ENCODE measurements around the gene C10orf71.

C10orf71 gene

GRCh38 chr10:49335364-49335972 is 36.5 kb downstream of the C10orf71 start:
- DNase-seq (ENCODE audit: low read depth in 3 of 3), result no peak

DNA sequence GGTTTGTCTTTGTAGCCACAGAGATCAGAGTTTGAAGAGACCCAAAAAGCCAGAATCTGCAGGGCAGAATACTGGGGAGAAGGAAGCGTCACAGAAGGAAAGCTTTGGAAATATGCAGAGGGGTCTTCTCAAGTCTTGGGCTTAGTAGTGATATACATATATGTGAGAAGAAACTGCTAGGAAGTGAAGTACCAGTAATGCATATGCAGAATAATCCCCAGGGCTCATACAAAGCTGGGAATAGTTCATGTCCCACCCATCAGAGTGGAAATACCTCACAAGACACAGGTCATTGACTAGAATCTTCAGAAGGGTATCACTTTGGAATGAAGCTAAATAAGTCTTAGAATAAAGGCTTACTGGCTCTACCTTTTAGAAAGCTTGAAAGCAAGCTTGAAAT is 39.6 kb downstream of the C10orf71 start:
- no peak for DNase-seq (ENCODE audit: low read depth in 3 of 3)

- no peak for DNase-seq (ENCODE audit: low read depth in 3 of 3)
Observed at GRCh38 chr10:49344840-49345239, 45.9 kb downstream of the C10orf71 start.

- no peak for DNase-seq (ENCODE audit: low read depth in 3 of 3)
Observed at GRCh38 chr10:49347342-49347741, 48.4 kb downstream of the C10orf71 start.

- no peak for DNase-seq (ENCODE audit: low read depth in 3 of 3)
Observed at GRCh38 chr10:49347827-49348226, 48.9 kb downstream of the C10orf71 start.

DNA sequence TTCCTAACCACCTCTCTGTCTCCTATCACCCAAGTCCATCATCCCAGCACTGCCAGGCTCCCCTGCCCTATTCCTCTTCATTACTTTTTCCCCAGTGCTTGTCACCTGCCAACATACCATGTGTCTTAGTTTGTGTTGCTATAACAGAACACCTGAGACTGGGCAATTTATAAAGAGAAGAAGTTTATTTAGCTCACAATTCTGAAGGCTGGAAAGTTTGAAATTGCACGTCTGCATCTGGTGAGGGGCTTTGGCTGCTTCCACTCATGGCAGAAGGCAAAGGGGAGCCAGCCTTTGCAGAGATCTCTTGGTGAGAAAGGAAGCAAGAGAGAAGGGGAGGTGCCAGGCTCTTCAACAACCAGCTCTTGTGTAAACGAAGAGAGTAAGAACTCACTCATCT is 49.6 kb downstream of the C10orf71 start:
- no peak for DNase-seq (ENCODE audit: low read depth in 3 of 3)

DNA sequence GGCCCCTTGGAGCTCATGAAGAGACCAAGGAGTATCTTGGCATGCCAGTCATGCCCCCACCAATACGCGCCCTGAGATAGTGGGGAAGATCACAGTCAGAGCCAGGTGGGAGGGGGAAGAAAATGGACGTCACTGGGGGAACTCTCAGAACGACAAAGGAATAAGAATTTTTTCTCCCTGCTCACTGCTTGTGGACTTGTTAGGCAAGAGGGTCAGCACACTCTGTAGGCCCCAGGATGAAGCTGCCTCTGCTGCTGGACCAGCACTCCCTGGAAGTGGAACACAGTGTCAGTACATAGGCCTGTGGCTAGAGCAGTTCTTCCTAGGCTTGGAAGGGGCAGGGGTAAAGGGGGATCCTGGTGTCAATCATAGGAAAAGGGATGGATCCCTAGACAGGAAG is 50.4 kb downstream of the C10orf71 start:
- no peak for DNase-seq (ENCODE audit: low read depth in 3 of 3)

- no peak for DNase-seq (ENCODE audit: low read depth in 3 of 3)
Observed at GRCh38 chr10:49350138-49350537, 51.2 kb downstream of the C10orf71 start.

GRCh38 chr10:49350846-49351532 is 52.0 kb downstream of the C10orf71 start:
- no peak for DNase-seq (ENCODE audit: low read depth in 3 of 3)

GRCh38 chr10:49351669-49352068 is 52.7 kb downstream of the C10orf71 start:
- DNase-seq (ENCODE audit: low read depth in 3 of 3), result no peak

- no peak for DNase-seq (ENCODE audit: low read depth in 3 of 3)
Observed at GRCh38 chr10:49352323-49352722, 53.4 kb downstream of the C10orf71 start.

- no peak for DNase-seq (ENCODE audit: low read depth in 3 of 3)
Observed at GRCh38 chr10:49353026-49353894, 54.3 kb downstream of the C10orf71 start.

- DNase-seq (ENCODE audit: low read depth in 3 of 3), result no peak
Observed at GRCh38 chr10:49353895-49354566, 55.1 kb downstream of the C10orf71 start.

DNA sequence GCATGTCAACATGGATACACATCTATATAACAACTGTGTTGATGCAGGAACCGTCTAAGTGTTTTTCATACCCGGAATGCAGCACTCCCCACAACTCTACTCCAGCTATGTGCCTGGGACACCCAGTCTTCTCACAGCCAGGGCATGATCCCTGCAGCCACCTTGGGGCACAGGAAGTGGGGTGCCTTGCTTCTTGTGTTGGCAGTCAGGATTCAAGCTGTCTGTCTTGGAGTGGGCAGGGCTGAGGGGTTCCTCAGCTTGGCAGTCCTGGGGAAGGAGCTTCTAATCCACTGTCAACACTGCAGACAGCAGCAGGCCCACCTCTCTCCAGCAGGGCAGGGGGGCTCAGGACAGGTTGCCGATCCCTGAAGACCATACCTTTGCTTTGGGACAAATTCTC is 55.6 kb downstream of the C10orf71 start:
- no peak for DNase-seq (ENCODE audit: low read depth in 3 of 3)

DNA sequence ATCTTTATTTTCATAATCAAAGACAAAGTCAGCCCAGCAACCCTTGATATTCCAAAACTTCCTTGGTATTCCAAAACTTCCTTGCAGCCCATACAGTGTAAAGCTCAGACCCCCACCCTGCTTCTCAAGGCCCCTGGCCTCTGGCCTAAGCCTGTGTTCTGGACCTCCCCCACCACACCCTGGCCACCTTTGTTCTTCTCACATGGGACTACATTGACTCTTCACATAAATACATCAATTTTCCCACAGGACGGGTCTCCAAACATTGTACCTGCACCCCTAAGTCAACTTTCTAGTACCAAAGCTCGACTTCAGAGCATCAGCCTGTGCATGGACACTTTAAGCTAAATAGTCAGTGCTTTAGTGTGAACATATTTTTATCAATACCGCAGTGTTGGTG is 56.3 kb downstream of the C10orf71 start:
- DNase-seq (ENCODE audit: low read depth in 3 of 3), result no peak

GRCh38 chr10:49356181-49356580 is 57.2 kb downstream of the C10orf71 start:
- DNase-seq (ENCODE audit: low read depth in 3 of 3), result no peak

DNA sequence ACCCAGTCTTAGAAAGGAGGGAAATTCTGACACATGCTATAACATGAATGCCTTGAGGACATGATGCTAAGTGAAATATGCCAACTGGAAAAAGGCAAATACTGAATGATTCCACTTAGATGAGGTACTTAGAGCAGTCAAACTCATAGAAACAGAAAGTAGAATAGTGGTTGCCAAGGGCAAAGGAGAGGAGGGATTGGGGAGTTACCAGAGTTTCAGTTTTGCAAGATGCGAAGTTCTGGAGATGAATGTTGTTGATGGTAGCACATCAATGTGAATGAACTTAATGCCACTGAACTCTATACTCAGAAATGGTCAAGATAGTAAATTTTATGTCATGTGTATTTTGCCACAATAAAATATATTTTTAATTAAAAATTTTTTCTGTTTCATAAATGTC is 58.0 kb downstream of the C10orf71 start:
- DNase-seq (ENCODE audit: low read depth in 3 of 3), result no peak

DNA sequence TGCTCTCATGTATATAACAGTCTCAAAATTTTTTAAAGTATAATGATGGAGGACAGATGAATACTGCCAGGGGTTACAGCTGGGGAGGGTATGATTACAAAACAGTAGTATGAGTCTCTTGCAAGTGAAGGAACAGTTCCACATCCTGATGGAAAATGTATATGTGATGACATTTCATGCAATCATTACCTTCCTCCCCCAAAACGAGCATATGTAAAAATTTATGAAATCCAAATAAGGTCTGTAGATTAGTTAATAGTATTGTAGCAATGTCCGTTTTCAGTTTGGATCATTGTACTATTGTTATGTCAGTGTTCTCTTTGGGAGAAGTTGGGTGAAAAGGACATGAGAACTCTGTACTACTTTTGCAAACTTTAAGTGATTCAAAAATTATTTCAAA is 58.9 kb downstream of the C10orf71 start:
- no peak for DNase-seq (ENCODE audit: low read depth in 3 of 3)

DNA sequence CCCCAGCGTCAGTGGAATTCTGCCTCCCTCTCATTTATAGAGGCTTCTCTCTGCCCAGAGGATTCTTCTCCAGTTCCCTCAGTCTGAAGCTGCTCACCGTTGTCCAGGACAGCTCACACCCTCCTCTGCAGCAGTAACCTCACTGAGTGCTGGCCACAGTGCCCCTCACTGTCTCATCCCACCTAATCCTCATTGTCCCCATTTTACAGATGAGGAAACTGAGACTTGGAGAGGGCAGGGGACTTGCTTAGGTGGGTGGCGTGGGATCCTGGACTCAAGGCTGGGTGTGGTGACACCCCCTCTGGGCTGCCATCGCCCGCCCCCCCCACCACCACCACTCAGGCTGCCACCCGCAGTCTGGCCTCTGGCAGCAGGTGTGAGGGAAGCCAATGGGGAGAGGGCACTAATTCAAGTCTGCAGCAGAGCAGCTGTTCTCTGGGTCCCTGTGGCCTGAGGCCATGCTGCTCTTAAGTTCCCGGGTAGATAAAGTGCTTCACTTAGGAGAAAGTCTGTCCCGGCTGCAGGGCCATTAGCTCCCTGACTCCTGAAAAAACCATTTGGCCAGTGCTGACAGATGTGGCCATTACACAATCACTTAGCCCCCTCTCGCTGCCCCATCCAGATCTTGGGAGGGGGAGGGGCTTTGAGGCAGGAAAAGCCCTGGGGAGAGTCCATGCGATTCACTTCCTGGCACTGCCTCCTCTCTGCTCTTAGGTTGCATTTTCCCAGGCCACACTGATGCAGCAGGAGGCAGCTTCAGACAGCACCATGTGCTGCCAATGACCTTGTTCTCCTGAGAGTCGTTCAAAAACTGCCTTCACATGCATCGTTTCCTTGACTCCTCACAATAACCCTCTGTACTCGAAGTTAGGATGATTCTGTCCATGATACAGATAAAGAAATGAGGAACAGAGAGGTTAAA is 60.6 kb downstream of the C10orf71 start:
- no peak for DNase-seq (ENCODE audit: low read depth in 3 of 3)

DNA sequence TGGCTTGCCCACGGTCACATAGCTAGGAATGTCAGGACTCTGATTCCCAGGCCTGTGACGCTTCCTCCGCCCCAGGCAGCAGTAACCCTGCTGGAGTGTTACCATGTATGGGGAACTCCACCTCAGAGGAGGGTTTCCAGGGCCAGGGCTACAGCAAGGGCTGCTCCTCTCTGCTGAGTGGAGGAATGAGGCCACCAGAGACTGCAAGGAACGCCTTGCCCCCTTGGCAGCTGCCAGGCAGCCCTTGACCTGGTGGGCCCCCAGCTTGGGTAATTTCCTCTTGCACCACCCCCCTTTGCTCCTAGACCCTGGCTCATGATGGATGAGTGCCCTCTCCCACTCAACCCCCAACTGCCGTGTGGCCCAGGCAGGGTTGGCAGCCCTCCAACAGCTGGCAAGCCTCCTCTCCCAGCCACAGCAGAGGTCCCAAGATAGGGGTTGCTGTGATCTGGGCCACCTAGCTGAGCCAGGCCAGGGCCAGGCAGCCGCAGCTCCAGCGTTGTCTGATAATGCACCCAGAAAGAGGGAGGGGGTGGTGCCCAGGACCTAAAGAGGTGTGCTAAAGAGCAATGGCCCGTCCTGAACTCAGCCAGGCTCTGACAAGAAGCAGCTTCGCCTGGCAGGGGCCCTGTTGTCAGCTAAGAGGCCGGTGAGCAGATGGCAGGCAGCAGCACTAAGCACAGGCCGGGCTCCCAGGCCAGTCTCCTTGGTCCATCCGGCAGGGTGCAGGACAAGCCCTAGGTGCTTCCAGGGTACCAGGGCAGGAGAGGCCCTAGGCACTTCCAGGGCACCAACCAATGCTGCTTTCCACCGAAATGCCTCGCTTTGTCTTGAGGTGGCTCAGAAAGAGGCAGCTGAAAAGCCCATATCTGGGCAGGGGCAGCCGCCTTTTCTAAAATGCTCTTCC is 61.6 kb downstream of the C10orf71 start:
- DNase-seq (ENCODE audit: low read depth in 3 of 3), result no peak
